ENCODE measurements around the gene SLC19A1.

The SLC19A1 gene

DNA sequence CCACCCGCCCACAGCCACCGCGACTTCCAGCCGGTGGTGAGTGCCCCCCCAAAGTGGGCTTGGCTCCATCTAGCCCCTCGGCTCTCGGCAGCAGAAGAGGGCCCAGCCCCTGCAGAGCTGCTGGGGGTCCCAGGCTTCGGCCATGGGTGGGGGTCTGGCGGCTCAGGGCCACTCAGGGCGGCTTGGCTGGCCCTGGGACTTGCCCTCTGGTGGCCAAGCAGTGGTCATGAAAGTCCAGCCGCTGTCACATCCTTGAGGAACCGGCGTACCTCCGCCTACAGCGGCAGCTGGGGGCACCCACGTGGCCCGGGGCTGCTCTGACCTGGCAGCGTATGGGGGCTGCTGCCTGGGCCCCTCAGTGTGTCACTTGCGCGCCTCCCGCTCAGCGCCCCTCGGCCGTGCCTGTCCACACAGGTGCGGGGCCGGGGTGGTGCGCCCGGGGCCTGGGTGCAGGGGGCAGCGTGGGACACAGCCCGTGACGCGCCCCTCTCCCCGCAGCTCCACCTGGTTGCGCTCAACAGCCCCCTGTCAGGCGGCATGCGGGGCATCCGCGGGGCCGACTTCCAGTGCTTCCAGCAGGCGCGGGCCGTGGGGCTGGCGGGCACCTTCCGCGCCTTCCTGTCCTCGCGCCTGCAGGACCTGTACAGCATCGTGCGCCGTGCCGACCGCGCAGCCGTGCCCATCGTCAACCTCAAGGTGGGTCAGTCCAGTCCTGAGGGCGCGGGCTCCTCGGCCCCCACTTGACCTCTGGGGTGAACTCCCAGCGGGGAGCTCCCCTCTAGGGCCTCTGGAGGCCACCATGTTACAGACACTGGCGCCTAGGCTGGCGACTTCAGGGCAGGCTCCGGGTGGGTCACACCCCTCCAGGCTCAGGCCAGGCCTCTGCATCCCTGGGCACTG, 32.4 kb downstream of the SLC19A1 start:
- POLR2A ChIA-PET: no interaction called here
- TF ChIP-seq, protein P1, sequence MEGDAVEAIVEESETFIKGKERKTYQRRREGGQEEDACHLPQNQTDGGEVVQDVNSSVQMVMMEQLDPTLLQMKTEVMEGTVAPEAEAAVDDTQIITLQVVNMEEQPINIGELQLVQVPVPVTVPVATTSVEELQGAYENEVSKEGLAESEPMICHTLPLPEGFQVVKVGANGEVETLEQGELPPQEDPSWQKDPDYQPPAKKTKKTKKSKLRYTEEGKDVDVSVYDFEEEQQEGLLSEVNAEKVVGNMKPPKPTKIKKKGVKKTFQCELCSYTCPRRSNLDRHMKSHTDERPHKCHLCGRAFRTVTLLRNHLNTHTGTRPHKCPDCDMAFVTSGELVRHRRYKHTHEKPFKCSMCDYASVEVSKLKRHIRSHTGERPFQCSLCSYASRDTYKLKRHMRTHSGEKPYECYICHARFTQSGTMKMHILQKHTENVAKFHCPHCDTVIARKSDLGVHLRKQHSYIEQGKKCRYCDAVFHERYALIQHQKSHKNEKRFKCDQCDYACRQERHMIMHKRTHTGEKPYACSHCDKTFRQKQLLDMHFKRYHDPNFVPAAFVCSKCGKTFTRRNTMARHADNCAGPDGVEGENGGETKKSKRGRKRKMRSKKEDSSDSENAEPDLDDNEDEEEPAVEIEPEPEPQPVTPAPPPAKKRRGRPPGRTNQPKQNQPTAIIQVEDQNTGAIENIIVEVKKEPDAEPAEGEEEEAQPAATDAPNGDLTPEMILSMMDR (IDR thresholded peaks at IDR 0.05; ENCODE audit: control extremely low read depth, extremely low read depth, low read depth, missing control alignments): no peak
- CTCF ChIA-PET: no interaction called here
- DNase-seq (ENCODE audit: extremely low spot score): no peak

DNA sequence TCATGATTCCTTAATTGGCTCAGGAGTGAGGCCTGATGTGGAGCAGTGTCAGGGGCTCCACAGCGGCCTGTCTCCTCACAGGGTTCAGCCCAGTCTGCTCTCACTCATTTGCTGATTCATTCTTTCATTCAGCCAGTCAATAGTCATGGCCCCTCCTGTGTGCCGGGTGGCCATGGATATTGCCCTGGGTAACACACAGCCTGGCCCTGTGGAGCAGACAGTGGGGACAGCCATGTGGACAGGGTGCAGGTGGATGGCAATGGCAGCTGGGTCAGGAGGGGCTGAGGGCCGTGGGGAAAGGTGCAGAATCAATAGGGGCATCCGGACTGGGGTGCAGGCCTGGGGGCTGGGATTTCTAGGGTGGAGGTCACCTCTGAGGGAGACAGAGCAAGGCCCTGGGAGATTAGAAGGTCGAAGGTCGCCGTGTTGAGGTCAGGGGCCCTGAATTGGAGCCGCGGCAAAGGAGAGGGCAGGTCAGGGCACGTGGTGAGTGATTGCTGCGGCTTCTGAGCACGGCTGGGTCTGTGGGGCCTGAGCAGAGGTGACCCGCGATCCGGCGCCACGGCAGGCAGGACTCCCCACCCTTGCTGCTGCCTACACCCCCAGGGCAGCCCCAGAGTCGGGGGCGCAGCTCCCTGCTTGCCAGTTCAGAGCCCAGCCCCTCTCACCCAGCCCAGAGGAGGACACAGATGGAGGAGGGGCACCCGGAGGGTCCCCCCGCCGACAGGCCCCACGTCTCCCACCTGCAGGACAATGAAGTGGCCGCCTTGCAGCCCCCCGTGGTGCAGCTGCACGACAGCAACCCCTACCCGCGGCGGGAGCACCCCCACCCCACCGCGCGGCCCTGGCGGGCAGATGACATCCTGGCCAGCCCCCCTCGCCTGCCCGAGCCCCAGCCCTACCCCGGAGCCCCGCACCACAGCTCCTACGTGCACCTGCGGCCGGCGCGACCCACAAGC, 33.4 kb downstream of the SLC19A1 start:
- no peak for DNase-seq (ENCODE audit: extremely low spot score)
- CTCF ChIA-PET: no interaction called here
- TF ChIP-seq, protein P1 (IDR thresholded peaks at IDR 0.05; ENCODE audit: control extremely low read depth, extremely low read depth, low read depth, missing control alignments): no peak
- POLR2A ChIA-PET: no interaction called here

DNA sequence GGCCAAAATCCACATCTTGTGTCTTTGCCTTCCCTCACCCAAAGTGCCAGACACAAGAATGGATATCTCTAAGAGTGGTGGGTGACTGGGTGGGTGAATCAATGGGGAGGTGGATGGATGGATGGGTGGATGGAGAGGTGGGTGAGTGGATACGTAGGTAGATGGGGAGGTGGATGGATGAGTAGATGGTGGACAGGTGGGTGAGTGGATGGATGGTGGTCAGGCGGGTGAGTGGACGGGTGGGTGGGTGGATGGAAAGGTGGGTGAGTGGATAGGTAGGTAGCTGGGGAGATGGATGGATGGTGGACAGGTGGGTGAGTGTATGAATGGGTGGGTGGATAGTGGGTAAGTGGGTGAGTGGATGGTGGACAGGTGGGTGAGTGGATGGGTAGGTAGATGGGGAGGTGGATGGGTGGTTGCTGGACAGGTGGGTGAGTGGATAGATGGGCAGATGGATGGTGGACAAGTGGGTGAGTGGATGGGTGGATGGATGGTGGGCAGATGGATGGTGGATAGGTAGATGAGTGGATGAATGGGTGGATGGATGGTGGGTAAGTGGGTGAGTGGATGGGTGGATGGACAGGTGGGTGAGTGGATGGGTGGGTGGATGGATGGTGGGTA, 34.2 kb downstream of the SLC19A1 start:
- POLR2A ChIA-PET: no interaction called here
- TF ChIP-seq, protein P1 (IDR thresholded peaks at IDR 0.05; ENCODE audit: control extremely low read depth, extremely low read depth, low read depth, missing control alignments): no peak
- DNase-seq (ENCODE audit: extremely low spot score): no peak
- CTCF ChIA-PET: no interaction called here

DNA sequence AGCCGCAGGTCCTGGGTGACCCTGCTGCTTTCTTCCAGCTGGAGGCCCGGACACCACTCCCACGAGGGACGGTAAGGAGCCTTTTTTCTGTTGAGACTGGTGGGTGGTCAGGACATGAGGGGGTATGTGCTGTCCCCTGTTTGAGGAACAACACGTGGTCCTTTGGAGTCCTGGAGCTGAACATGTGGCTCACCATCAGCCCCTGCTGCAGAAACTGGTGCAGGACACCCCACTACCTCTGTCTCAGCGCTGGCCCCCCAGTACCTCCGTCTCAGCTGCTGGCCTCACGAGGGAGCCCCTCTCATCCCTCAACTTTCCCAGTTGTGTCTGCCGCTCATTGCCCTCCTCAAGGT, 34.7 kb downstream of the SLC19A1 start:
- ChIA-PET CTCF (no interaction called here), POLR2A (no interaction called here)
- DNase-seq (ENCODE audit: extremely low spot score): no peak
- TF ChIP-seq, protein P1 (IDR thresholded peaks at IDR 0.05; ENCODE audit: control extremely low read depth, extremely low read depth, low read depth, missing control alignments): no peak

DNA sequence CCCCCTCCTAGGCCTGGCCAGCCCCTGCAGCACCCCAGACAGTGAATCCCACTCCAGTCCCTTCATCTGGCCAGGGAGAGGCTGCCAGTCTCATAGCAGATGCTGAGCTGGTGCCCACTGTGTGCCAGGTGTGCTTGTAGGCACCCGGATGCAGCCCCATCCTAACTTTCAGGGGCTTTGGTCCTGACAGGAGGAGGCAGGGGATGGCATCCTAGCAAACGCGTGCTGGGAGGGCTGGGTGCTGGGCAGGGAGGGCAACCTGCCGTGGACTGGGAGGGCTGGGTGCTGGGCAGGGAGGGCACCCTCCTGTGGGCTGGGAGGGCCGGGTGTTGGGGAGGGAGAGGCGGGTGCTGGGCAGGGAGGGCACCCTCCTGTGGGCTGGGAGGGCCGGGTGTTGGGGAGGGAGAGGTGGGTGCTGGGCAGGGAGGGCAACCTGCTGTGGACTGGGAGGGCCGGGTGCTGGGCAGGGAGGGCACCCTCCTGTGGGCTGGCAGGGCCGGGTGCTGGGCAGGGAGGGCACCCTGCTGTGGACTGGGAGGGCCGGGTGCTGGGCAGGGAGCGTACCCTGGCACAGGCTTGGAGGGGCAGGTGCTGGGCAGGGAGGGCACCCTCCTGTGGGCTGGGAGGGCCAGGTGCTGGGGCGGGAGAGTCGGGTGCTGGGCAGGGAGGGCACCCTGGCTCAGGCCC, 35.3 kb downstream of the SLC19A1 start:
- ChIA-PET CTCF (no interaction called here), POLR2A (no interaction called here)
- DNase-seq (ENCODE audit: extremely low spot score): no peak
- TF ChIP-seq, protein P1 (IDR thresholded peaks at IDR 0.05; ENCODE audit: control extremely low read depth, extremely low read depth, low read depth, missing control alignments): no peak

Data from GM10248 (cell line).